A549 (cell line): Measurements from ENCODE around the gene NOXO1. TPM values are rescaled to one million over a fixed set of nuclear protein-coding genes. Genes with fewer than 3 reads are reported as not detected.

ENCODE experiments used
- ATAC-seq, 2 experiments: fragments of 200-7000 bp in 1 of 2; fragments of >200 bp in 1 of 2; cut with Nextera tagmentation in 1 of 2; cut with Tn5 transposase in 1 of 2; 3 replicates each; pipeline versions ENCODE4 v1.8.0 to v1.9.1; 2018 to 2020; ENCODE audit warnings: mild to moderate bottlenecking in 1 of 2, moderate library complexity in 1 of 2
- CTCF ChIA-PET: fragments of 300-600 bp; sonication (Branson Sonifier 250); formaldehyde crosslinking; extraction: SDS; loops from one replicate; lab custom pipeline; 2021; ENCODE audit warnings: antibody characterized with exemption, inconsistent platforms; lab: Yijun Ruan, JAX
- POLR2A ChIA-PET: fragments of 350-600 bp; formaldehyde crosslinking; extraction: SDS; loops from one replicate; lab custom pipeline; 2021; ENCODE audit warnings: antibody characterized with exemption, inconsistent platforms; lab: Yijun Ruan, JAX
- DNase-seq, 2 experiments: peaks; one replicate each; pipeline versions ENCODE4 v3.0.0 to v3.0.0-alpha.2; 2011 to 2016; ENCODE audit warnings: low read depth in 1 of 2, low spot score in 1 of 2
- FAIRE-seq: peaks from 2 replicates; lab custom pipeline; 2011; peaks lifted over from hg19 to GRCh38; lab: Jason Lieb, UNC
- H3K27ac ChIP-seq, 2 experiments: fragments of >200 bp; sonication (Bioruptor Twin); formaldehyde crosslinking; 3 replicates each; pipeline ENCODE4 v1.5.1; 2016 to 2017
- H3K4me1 ChIP-seq: fragments of >200 bp; sonication (Bioruptor Twin); formaldehyde crosslinking; 3 replicates; pipeline ENCODE4 v1.6.1; 2016
- H3K4me2 ChIP-seq: fragments of >200 bp; sonication (Bioruptor Twin); formaldehyde crosslinking; 3 replicates; pipeline ENCODE4 v1.6.1; 2016
- H3K4me3 ChIP-seq: fragments of >200 bp; sonication (Bioruptor Twin); formaldehyde crosslinking; 3 replicates; pipeline ENCODE4 v1.5.1; 2016
- H3K9me3 ChIP-seq: fragments of >200 bp; sonication (Bioruptor Twin); formaldehyde crosslinking; 3 replicates; pipeline ENCODE4 v1.6.1; 2016
- BHLHE40 ChIP-seq: IDR thresholded peaks from 2 replicates; pipeline ENCODE4 v1.6.1; 2012; ENCODE audit warnings: low read depth, low read length, inconsistent platforms
- CBX2 ChIP-seq: fragments of 200-600 bp; sonication (generic); IDR thresholded peaks from 2 replicates; pipeline ENCODE4 v1.6.1; 2016; ENCODE audit warnings: low read depth, mild to moderate bottlenecking, borderline replicate concordance
- CBX8 ChIP-seq: fragments of 200-600 bp; sonication (generic); IDR thresholded peaks from 2 replicates; pipeline ENCODE4 v1.6.1; 2016
- EHMT2 ChIP-seq: fragments of 200-600 bp; sonication (generic); IDR thresholded peaks from 2 replicates; pipeline ENCODE4 v1.6.1; 2016; ENCODE audit warnings: antibody characterized with exemption, low read depth, mild to moderate bottlenecking, moderate library complexity
- EP300 ChIP-seq, 2 experiments: fragments of >200 bp; sonication (Bioruptor Twin); formaldehyde crosslinking; IDR thresholded peaks; 2 replicates in 1 of 2; 3 replicates in 1 of 2; pipeline ENCODE4 v1.6.1; 2016 to 2017
- ESRRA ChIP-seq: fragments of 150-350 bp; IDR thresholded peaks from 2 replicates; pipeline ENCODE4 v1.6.1; 2014; ENCODE audit warnings: mild to moderate bottlenecking, low read length, borderline replicate concordance
- FOSB ChIP-seq: fragments of 250-450 bp; sonication (Bioruptor Pico); IDR thresholded peaks from 2 replicates; pipeline ENCODE4 v1.5.0; 2020; ENCODE audit warnings: mild to moderate bottlenecking, moderate library complexity
- FOSL2 ChIP-seq, 2 experiments: fragments of 450-650 bp in 1 of 2; fragments of >200 bp in 1 of 2; sonication (Bioruptor Twin) in 1 of 2; formaldehyde crosslinking; IDR thresholded peaks; 2 replicates each; pipeline versions ENCODE4 v1.5.0 to v1.6.1; 2016 to 2020; ENCODE audit warnings: mild to moderate bottlenecking in 1 of 2, moderate library complexity in 1 of 2
- FOXS1 ChIP-seq: fragments of 250-450 bp; sonication (Bioruptor Pico); IDR thresholded peaks from 2 replicates; pipeline ENCODE4 v1.5.0; 2020; ENCODE audit warnings: mild to moderate bottlenecking, moderate library complexity
- GATA3 ChIP-seq: IDR thresholded peaks from 2 replicates; pipeline ENCODE4 v1.6.1; 2012; ENCODE audit warnings: borderline replicate concordance
- HDAC2 ChIP-seq: fragments of 200-600 bp; sonication (generic); IDR thresholded peaks from 2 replicates; pipeline ENCODE4 v1.6.1; 2016
- HOXA7 ChIP-seq: fragments of 250-450 bp; sonication (Bioruptor Pico); IDR thresholded peaks from 2 replicates; pipeline ENCODE4 v1.5.0; 2020; ENCODE audit warnings: mild to moderate bottlenecking, moderate library complexity
- JUN ChIP-seq, 2 experiments: fragments of >200 bp; sonication (Bioruptor Twin); formaldehyde crosslinking; IDR thresholded peaks; 2 replicates in 1 of 2; 3 replicates in 1 of 2; pipeline ENCODE4 v1.6.1; 2016 to 2017
- JUNB ChIP-seq: fragments of >200 bp; sonication (Bioruptor Twin); formaldehyde crosslinking; IDR thresholded peaks from 2 replicates; pipeline ENCODE4 v1.6.1; 2016
- KDM1A ChIP-seq: fragments of 200-600 bp; sonication (generic); IDR thresholded peaks from 2 replicates; pipeline ENCODE4 v1.6.1; 2016; ENCODE audit warnings: low read depth, mild to moderate bottlenecking
- MAFK ChIP-seq: fragments of 450-650 bp; IDR thresholded peaks from 2 replicates; pipeline ENCODE4 v1.6.1; 2014; ENCODE audit not compliant: partially characterized antibody
- MAZ ChIP-seq: fragments of 150-350 bp; IDR thresholded peaks from 2 replicates; pipeline ENCODE4 v1.6.1; 2014; ENCODE audit warnings: antibody characterized with exemption, low read depth, low read length, borderline replicate concordance
- NFE2L2 ChIP-seq: fragments of 150-350 bp; conservative IDR thresholded peaks from 2 replicates; pipeline ENCODE4 v1.6.1; 2014; ENCODE audit warnings: low read length
- NPAS2 ChIP-seq: fragments of 250-450 bp; sonication (Bioruptor Pico); IDR thresholded peaks from 2 replicates; pipeline ENCODE4 v1.8.0; 2022; ENCODE audit warnings: mild to moderate bottlenecking, moderate library complexity, borderline replicate concordance
- NR3C1 ChIP-seq: fragments of >200 bp; sonication (Bioruptor Twin); formaldehyde crosslinking; IDR thresholded peaks from 3 replicates; pipeline ENCODE4 v1.6.1; 2017
- RAD21 ChIP-seq, 2 experiments: fragments of >200 bp in 1 of 2; sonication (Bioruptor Twin) in 1 of 2; formaldehyde crosslinking in 1 of 2; IDR thresholded peaks in 1 of 2; conservative IDR thresholded peaks in 1 of 2; 2 replicates in 1 of 2; 3 replicates in 1 of 2; pipeline ENCODE4 v1.6.1; 2012 to 2018; ENCODE audit warnings: inconsistent platforms in 1 of 2
- RARB ChIP-seq: fragments of 250-450 bp; sonication (Bioruptor Pico); IDR thresholded peaks from 2 replicates; pipeline ENCODE4 v1.8.0; 2021; ENCODE audit warnings: mild to moderate bottlenecking, moderate library complexity
- RCOR1 ChIP-seq: fragments of 150-350 bp; IDR thresholded peaks from 2 replicates; pipeline ENCODE4 v1.6.1; 2014; ENCODE audit warnings: antibody characterized with exemption, low read length, low read depth
- RFX5 ChIP-seq: fragments of 450-650 bp; IDR thresholded peaks from 2 replicates; pipeline ENCODE4 v1.7.1; 2014; ENCODE audit warnings: antibody characterized with exemption, mild to moderate bottlenecking, moderate library complexity
- RNF2 ChIP-seq: fragments of 200-600 bp; sonication (generic); IDR thresholded peaks from 2 replicates; pipeline ENCODE4 v1.6.1; 2016; ENCODE audit warnings: low read depth, mild to moderate bottlenecking, antibody characterized with exemption, moderate library complexity, borderline replicate concordance
- TFCP2L1 ChIP-seq: fragments of 250-450 bp; sonication (Bioruptor Pico); IDR thresholded peaks from 2 replicates; pipeline ENCODE4 v1.5.0; 2021; ENCODE audit warnings: mild to moderate bottlenecking
- ZC3H11A ChIP-seq: fragments of 450-650 bp; IDR thresholded peaks from 2 replicates; pipeline ENCODE4 v1.6.1; 2014; ENCODE audit warnings: antibody characterized with exemption, mild to moderate bottlenecking
- ZFP36 ChIP-seq: fragments of 450-650 bp; IDR thresholded peaks from 2 replicates; pipeline ENCODE4 v1.6.1; 2014; ENCODE audit warnings: borderline replicate concordance; ENCODE audit not compliant: partially characterized antibody
- ZNF302 ChIP-seq: fragments of 250-450 bp; sonication (Bioruptor Pico); IDR thresholded peaks from 2 replicates; pipeline ENCODE4 v1.9.0; 2021; ENCODE audit warnings: inconsistent platforms, mild to moderate bottlenecking, moderate library complexity
- ZSCAN20 ChIP-seq: fragments of 250-450 bp; sonication (Bioruptor Pico); IDR thresholded peaks from 2 replicates; pipeline ENCODE4 v1.8.0; 2022; ENCODE audit warnings: mild to moderate bottlenecking, moderate library complexity
- WGBS: methylation state at CpG from one replicate; pipeline ENCODE4 v1.1.6; 2017; ENCODE audit errors: missing lambda C conversion rate; 5-methylcytosine and 5-hydroxymethylcytosine counted together
- polyA plus RNA-seq, 4 experiments: library from polyadenylated mRNA; depleted of rRNA in 3 of 4; stranded (reverse); fragments of >200 nt; fragmentation: RNase III in 1 of 4; extraction: RNeasy Plus Mini Kit Qiagen cat#74134 plus additional on column Dnase treatment in 1 of 4; gene quantifications; 2 replicates in 3 of 4; 3 replicates in 1 of 4; pipeline ENCODE4 v1.2.3, GENCODE V29; 2011 to 2017
- TF ChIP-seq, protein P1 (sequence below): IDR thresholded peaks from 2 replicates; pipeline ENCODE4 v1.6.1; 2012
- TF ChIP-seq, protein P2 (sequence below): IDR thresholded peaks from 2 replicates; pipeline ENCODE4 v1.6.1; 2012
- TF ChIP-seq, protein P3 (sequence below): fragments of >200 bp; sonication (Bioruptor Twin); formaldehyde crosslinking; IDR thresholded peaks from 3 replicates; pipeline ENCODE4 v1.6.1; 2016
- TF ChIP-seq, protein P4 (sequence below): fragments of >200 bp; sonication (Bioruptor Twin); formaldehyde crosslinking; IDR thresholded peaks from 3 replicates; pipeline ENCODE4 v1.5.1; 2016
- TF ChIP-seq, protein P5 (sequence below): fragments of 150-350 bp; IDR thresholded peaks from 2 replicates; pipeline ENCODE4 v1.6.1; 2014; ENCODE audit warnings: low read depth, mild to moderate bottlenecking, low read length
- TF ChIP-seq, protein P6 (sequence below): fragments of 450-650 bp; IDR thresholded peaks from 2 replicates; pipeline ENCODE4 v1.6.1; 2014; ENCODE audit warnings: antibody characterized with exemption

The NOXO1 gene
- polyA plus RNA-seq, 2 of the 4 experiments (the other 2 are of a cell fraction) = 0.32 TPM; not detected in 1

DNA sequence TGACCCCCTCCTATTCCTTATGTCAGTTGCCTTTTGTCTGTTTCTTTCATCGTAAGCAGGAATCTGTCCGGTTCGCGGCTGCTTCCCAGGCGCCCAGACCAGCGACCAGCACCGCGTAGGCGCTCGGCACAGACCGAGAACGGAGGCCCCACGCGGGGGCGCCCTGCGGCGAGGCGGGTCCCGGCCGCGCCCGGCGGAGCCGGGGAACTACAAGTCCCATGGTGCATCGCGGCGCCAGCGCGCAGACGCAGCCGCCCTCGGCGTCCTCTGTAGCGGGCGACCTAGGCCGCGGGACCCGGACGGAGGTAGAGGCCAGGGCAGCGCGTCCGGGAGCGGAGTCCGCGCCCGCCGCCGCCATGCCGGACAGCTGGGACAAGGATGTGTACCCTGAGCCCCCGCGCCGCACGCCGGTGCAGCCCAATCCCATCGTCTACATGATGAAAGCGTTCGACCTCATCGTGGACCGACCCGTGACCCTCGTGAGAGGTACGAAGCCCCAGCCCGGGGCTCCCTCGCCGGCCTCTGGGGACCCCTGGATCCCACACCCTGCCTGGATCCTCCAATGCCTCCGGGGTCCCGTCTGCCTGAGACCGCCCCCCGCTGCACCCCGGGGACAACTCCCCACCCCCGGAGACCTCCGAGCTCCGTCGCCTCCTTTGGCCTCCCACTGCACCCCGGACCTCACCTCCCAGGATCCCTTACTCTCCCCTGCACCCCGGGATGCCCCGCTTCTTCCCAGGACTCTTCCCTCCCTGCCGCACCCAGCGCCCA, 21.8 kb downstream of the NOXO1 start, which contains the start of gene NDUFB10:
Gene NDUFB10, plus strand, starts transcription at position 270 of the 771 bp plus-strand sequence. Its CDS starts 87 bp downstream, at position 357.
- peak within 1 kb of the TSS; percentile 94 for H3K4me2 ChIP-seq
- H3K4me1 ChIP-seq = peaks cover 30% of the 10 kb centered on the region
- H3K9me3 ChIP-seq = no peaks in the 10 kb centered on the region
- peak within 1 kb of the TSS; percentile 88 for H3K4me3 ChIP-seq
- peak; percentile 68 to 83 for ATAC-seq
- ChIA-PET CTCF (interaction anchor here (0.6 to 3.0 kb wide), 9 partner anchors 9 to 181 kb away, joined by 3 to 9 read pairs (median 5); partner anchors contain the start of gene TBL3), POLR2A (interaction anchor here (0.6 to 1.4 kb wide), 2 partner anchors 84 to 177 kb away, joined by 3 to 5 read pairs; partner anchors contain the start of genes NUBP2 and SPSB3)
- under 1% methylated on average over 22 of the region's 79 CpGs for WGBS
- peak; percentile 76 to 94 for DNase-seq
- H3K27ac ChIP-seq = peak within 1 kb of the TSS; percentile 92 to 97
- no peak for FAIRE-seq
- no peak for TF ChIP-seq NR3C1
- no peak for TF ChIP-seq ZNF302 (CRISPR knock-in tag)
- no peak for TF ChIP-seq FOSL2 (IDR thresholded peaks at IDR 0.05)
- no peak for TF ChIP-seq FOSL2 (CRISPR knock-in tag; IDR thresholded peaks at IDR 0.05)
- TF ChIP-seq, protein P1, sequence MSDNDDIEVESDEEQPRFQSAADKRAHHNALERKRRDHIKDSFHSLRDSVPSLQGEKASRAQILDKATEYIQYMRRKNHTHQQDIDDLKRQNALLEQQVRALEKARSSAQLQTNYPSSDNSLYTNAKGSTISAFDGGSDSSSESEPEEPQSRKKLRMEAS = peak; percentile 72; the same call in 1 of the 2 replicates
- no peak for TF ChIP-seq NPAS2
- no peak for TF ChIP-seq FOXS1
- no peak; the same call in 1 of the 2 replicates for TF ChIP-seq GATA3
- TF ChIP-seq JUNB = no peak
- no peak for TF ChIP-seq ZFP36
- TF ChIP-seq, protein P2, sequence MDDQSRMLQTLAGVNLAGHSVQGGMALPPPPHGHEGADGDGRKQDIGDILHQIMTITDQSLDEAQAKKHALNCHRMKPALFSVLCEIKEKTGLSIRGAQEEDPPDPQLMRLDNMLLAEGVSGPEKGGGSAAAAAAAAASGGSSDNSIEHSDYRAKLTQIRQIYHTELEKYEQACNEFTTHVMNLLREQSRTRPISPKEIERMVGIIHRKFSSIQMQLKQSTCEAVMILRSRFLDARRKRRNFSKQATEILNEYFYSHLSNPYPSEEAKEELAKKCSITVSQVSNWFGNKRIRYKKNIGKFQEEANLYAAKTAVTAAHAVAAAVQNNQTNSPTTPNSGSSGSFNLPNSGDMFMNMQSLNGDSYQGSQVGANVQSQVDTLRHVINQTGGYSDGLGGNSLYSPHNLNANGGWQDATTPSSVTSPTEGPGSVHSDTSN = no peak
- no peak for TF ChIP-seq MAFK
- no peak for TF ChIP-seq EP300 (IDR thresholded peaks at IDR 0.05)
- TF ChIP-seq, protein P3, sequence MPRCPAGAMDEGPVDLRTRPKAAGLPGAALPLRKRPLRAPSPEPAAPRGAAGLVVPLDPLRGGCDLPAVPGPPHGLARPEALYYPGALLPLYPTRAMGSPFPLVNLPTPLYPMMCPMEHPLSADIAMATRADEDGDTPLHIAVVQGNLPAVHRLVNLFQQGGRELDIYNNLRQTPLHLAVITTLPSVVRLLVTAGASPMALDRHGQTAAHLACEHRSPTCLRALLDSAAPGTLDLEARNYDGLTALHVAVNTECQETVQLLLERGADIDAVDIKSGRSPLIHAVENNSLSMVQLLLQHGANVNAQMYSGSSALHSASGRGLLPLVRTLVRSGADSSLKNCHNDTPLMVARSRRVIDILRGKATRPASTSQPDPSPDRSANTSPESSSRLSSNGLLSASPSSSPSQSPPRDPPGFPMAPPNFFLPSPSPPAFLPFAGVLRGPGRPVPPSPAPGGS = peak; percentile 93
- TF ChIP-seq RNF2 = no peak
- TF ChIP-seq CBX2 = no peak
- TF ChIP-seq JUN (IDR thresholded peaks at IDR 0.05) = peak; percentile 76 to 87; a peak in 4 of 5 replicates
- TF ChIP-seq, protein P4, sequence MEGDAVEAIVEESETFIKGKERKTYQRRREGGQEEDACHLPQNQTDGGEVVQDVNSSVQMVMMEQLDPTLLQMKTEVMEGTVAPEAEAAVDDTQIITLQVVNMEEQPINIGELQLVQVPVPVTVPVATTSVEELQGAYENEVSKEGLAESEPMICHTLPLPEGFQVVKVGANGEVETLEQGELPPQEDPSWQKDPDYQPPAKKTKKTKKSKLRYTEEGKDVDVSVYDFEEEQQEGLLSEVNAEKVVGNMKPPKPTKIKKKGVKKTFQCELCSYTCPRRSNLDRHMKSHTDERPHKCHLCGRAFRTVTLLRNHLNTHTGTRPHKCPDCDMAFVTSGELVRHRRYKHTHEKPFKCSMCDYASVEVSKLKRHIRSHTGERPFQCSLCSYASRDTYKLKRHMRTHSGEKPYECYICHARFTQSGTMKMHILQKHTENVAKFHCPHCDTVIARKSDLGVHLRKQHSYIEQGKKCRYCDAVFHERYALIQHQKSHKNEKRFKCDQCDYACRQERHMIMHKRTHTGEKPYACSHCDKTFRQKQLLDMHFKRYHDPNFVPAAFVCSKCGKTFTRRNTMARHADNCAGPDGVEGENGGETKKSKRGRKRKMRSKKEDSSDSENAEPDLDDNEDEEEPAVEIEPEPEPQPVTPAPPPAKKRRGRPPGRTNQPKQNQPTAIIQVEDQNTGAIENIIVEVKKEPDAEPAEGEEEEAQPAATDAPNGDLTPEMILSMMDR = peak; percentile 86
- TF ChIP-seq MAZ = no peak
- TF ChIP-seq NFE2L2 = no peak
- TF ChIP-seq, protein P5, sequence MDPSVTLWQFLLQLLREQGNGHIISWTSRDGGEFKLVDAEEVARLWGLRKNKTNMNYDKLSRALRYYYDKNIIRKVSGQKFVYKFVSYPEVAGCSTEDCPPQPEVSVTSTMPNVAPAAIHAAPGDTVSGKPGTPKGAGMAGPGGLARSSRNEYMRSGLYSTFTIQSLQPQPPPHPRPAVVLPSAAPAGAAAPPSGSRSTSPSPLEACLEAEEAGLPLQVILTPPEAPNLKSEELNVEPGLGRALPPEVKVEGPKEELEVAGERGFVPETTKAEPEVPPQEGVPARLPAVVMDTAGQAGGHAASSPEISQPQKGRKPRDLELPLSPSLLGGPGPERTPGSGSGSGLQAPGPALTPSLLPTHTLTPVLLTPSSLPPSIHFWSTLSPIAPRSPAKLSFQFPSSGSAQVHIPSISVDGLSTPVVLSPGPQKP = no peak
- TF ChIP-seq RAD21 (conservative IDR thresholded peaks at IDR 0.05 in 1 of 2, IDR thresholded peaks at IDR 0.05 in 1 of 2) = peak in 1 of 2 experiments; percentile 60; a peak in 4 of 5 replicates
- TF ChIP-seq CBX8 = no peak
- no peak for TF ChIP-seq HDAC2
- no peak for TF ChIP-seq BHLHE40
- no peak for TF ChIP-seq ESRRA
- TF ChIP-seq EHMT2 = no peak
- TF ChIP-seq RCOR1 = no peak
- TF ChIP-seq RFX5 = no peak
- TF ChIP-seq, protein P6, sequence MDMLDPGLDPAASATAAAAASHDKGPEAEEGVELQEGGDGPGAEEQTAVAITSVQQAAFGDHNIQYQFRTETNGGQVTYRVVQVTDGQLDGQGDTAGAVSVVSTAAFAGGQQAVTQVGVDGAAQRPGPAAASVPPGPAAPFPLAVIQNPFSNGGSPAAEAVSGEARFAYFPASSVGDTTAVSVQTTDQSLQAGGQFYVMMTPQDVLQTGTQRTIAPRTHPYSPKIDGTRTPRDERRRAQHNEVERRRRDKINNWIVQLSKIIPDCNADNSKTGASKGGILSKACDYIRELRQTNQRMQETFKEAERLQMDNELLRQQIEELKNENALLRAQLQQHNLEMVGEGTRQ = no peak
- TF ChIP-seq ZC3H11A = no peak
- no peak for TF ChIP-seq RARB (CRISPR knock-in tag)
- no peak for TF ChIP-seq ZSCAN20
- no peak for TF ChIP-seq KDM1A
- no peak for TF ChIP-seq HOXA7 (CRISPR knock-in tag)
- TF ChIP-seq TFCP2L1 (CRISPR knock-in tag) = no peak
- no peak for TF ChIP-seq FOSB
